SK-N-SH treated with all-trans-retinoic acid at 6 μM for 48 hours (cell line): ENCODE results near the gene ZNF710.

Source experiments
- CSRNP3 ChIP-seq: fragments of 250-450 bp; sonication (Bioruptor Pico); IDR thresholded peaks from 2 replicates; pipeline ENCODE4 v1.5.1; 2021; ENCODE audit warnings: mild to moderate bottlenecking, moderate library complexity
- RARB ChIP-seq: fragments of 250-450 bp; sonication (Bioruptor Pico); IDR thresholded peaks from 2 replicates; pipeline ENCODE4 v1.8.0; 2021; ENCODE audit warnings: mild to moderate bottlenecking, moderate library complexity
- SNAI2 ChIP-seq: fragments of 250-450 bp; sonication (Bioruptor Pico); IDR thresholded peaks from 2 replicates; pipeline ENCODE4 v1.5.0; 2020; ENCODE audit warnings: mild to moderate bottlenecking, moderate library complexity
- ZNF565 ChIP-seq: fragments of 450-650 bp; formaldehyde crosslinking; conservative IDR thresholded peaks from 2 replicates; pipeline ENCODE4 v1.5.0; 2020; ENCODE audit warnings: low read depth, mild to moderate bottlenecking, moderate library complexity
- TF ChIP-seq, protein P1 (sequence below): fragments of 250-450 bp; sonication (Bioruptor Pico); IDR thresholded peaks from 2 replicates; pipeline ENCODE4 v1.8.0; 2020; ENCODE audit warnings: mild to moderate bottlenecking, moderate library complexity, borderline replicate concordance

DNA sequence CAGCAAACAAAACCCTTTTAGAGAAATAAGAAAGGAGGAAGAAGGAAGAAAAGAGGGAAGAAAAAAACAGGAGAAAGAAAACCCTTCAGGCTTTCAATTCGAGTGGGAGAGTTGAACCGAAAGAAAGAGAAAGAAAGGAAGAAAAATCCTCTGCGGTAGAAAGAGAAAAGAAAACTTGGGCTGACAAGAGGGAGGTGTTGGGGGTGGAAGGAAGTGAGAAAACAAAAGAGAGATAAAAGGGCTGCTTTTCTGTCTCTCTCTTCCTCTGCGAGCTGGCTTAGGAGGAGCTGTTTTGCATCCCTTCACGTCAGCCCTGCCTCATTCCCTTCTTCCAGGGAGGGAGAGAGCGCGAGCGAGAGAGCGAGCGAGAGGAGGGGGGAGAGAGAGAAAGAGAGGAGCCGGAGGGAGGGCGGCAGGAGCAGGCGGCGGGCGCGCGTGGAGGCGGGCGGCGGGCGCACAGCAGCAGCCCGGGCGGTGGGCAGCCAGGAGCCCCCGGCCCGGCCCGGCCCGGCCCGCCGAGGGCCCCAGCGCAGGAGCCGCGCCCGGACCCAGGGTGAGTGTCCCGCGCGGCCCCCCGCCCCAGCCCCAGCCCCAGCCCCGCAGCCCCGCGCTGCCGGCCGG, at the start of gene ZNF710:
- TF ChIP-seq SNAI2: no peak
- no peak for TF ChIP-seq ZNF565 (CRISPR knock-in tag)
- TF ChIP-seq, protein P1, sequence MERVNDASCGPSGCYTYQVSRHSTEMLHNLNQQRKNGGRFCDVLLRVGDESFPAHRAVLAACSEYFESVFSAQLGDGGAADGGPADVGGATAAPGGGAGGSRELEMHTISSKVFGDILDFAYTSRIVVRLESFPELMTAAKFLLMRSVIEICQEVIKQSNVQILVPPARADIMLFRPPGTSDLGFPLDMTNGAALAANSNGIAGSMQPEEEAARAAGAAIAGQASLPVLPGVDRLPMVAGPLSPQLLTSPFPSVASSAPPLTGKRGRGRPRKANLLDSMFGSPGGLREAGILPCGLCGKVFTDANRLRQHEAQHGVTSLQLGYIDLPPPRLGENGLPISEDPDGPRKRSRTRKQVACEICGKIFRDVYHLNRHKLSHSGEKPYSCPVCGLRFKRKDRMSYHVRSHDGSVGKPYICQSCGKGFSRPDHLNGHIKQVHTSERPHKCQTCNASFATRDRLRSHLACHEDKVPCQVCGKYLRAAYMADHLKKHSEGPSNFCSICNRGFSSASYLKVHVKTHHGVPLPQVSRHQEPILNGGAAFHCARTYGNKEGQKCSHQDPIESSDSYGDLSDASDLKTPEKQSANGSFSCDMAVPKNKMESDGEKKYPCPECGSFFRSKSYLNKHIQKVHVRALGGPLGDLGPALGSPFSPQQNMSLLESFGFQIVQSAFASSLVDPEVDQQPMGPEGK (CRISPR knock-in tag): no peak
- TF ChIP-seq RARB: no peak
- no peak for TF ChIP-seq CSRNP3 (CRISPR knock-in tag)
